IMR-90 (cell line): ENCODE results near the gene GSG1L. TPM values are rescaled to one million over a fixed set of nuclear protein-coding genes. Genes with fewer than 3 reads are reported as not detected.

ENCODE experiments used
- ATAC-seq: fragments of 200-7000 bp; cut with Tn5 transposase; 2 replicates; pipeline ENCODE4 v1.9.1; 2020; ENCODE audit warnings: low read depth, mild to moderate bottlenecking, moderate library complexity
- BruUV-seq: library from RNA; stranded (reverse); fragments of 400-500 nt; replicated peaks from 2 replicates; lab custom pipeline; 2021; lab: Mats Ljungman, UMichigan
- CTCF ChIA-PET: fragments of 300-600 bp; formaldehyde crosslinking; extraction: SDS; loops from one replicate; lab custom pipeline; 2021; ENCODE audit warnings: antibody characterized with exemption; lab: Yijun Ruan, JAX
- POLR2A ChIA-PET: fragments of 300-600 bp; sonication (Branson Sonifier 250); formaldehyde crosslinking; loops from one replicate; lab custom pipeline; 2022; ENCODE audit warnings: antibody characterized with exemption; ENCODE audit not compliant: unreplicated experiment; lab: Charles Lee
- DNase-seq: peaks from one replicate; pipeline ENCODE4 v3.0.0; 2013
- H2AFZ ChIP-seq: replicated peaks from 2 replicates; pipeline ENCODE3; 2013; ENCODE audit warnings: low read length, mild to moderate bottlenecking; ENCODE audit not compliant: poor library complexity
- H2AK5ac ChIP-seq: 2 replicates; pipeline ENCODE4 v1.6.1; 2013; ENCODE audit warnings: low read depth, low read length, inconsistent platforms
- H2AK9ac ChIP-seq: replicated peaks from 2 replicates; pipeline ENCODE3; 2013; ENCODE audit warnings: mild to moderate bottlenecking, low read depth, low read length, moderate library complexity; ENCODE audit not compliant: poor library complexity
- H2BK120ac ChIP-seq: 2 replicates; pipeline ENCODE4 v1.6.1; 2013; ENCODE audit warnings: low read depth, low read length, inconsistent platforms
- H2BK15ac ChIP-seq: 3 replicates; pipeline ENCODE4 v1.6.1; 2013; ENCODE audit warnings: low read depth, low read length, inconsistent platforms
- H2BK20ac ChIP-seq: 2 replicates; pipeline ENCODE4 v1.6.1; 2013; ENCODE audit warnings: low read depth, mild to moderate bottlenecking, inconsistent platforms, low read length, moderate library complexity
- H2BK5ac ChIP-seq: 2 replicates; pipeline ENCODE4 v1.6.1; 2013; ENCODE audit warnings: mild to moderate bottlenecking, low read depth, low read length, inconsistent platforms; ENCODE audit not compliant: poor library complexity, severe bottlenecking
- H3K14ac ChIP-seq: replicated peaks from 2 replicates; pipeline ENCODE4 v1.6.1; 2013; ENCODE audit warnings: low read depth, low read length, inconsistent platforms
- H3K18ac ChIP-seq: 2 replicates; pipeline ENCODE4 v1.6.1; 2013; ENCODE audit warnings: low read depth, low read length, control low read depth
- H3K23ac ChIP-seq: 2 replicates; pipeline ENCODE4 v1.6.1; 2013; ENCODE audit warnings: low read depth, low read length, inconsistent platforms
- H3K27ac ChIP-seq: 2 replicates; pipeline ENCODE4 v1.5.1; 2013; ENCODE audit warnings: mild to moderate bottlenecking, control low read depth, low read length; ENCODE audit not compliant: insufficient read depth
- H3K27me3 ChIP-seq: 2 replicates; pipeline ENCODE4 v1.6.1; 2013; ENCODE audit warnings: low read length; ENCODE audit not compliant: control insufficient read depth, insufficient read depth
- H3K36me3 ChIP-seq: 2 replicates; pipeline ENCODE4 v1.6.1; 2013; ENCODE audit warnings: low read length, mixed read lengths; ENCODE audit not compliant: control insufficient read depth, insufficient read depth
- H3K4ac ChIP-seq: 2 replicates; pipeline ENCODE4 v1.6.1; 2013; ENCODE audit warnings: low read depth, low read length, inconsistent platforms
- H3K4me1 ChIP-seq: 2 replicates; pipeline ENCODE4 v1.6.1; 2013; ENCODE audit warnings: low read length, mixed read lengths; ENCODE audit not compliant: control insufficient read depth, insufficient read depth
- H3K4me2 ChIP-seq: 2 replicates; pipeline ENCODE4 v1.6.1; 2013; ENCODE audit warnings: low read depth, mild to moderate bottlenecking, control low read depth, low read length, moderate library complexity
- H3K4me3 ChIP-seq: 2 replicates; pipeline ENCODE4 v1.5.1; 2013; ENCODE audit warnings: low read depth, mild to moderate bottlenecking, control low read depth, low read length, moderate library complexity; ENCODE audit not compliant: insufficient read depth
- H3K56ac ChIP-seq: 2 replicates; pipeline ENCODE4 v1.6.1; 2013; ENCODE audit warnings: low read length, inconsistent platforms; ENCODE audit not compliant: insufficient read depth; ENCODE audit errors: extremely low read depth
- H3K79me1 ChIP-seq, 2 experiments: 2 replicates each; pipeline ENCODE4 v1.6.1; 2013; ENCODE audit warnings: low read length in 2 of 2, inconsistent platforms in 1 of 2, low read depth in 1 of 2
- H3K9ac ChIP-seq: 2 replicates; pipeline ENCODE4 v1.6.1; 2013; ENCODE audit warnings: low read depth, low read length, control low read depth
- H3K9me1 ChIP-seq: 2 replicates; pipeline ENCODE4 v1.6.1; 2013; ENCODE audit warnings: low read length, inconsistent platforms; ENCODE audit not compliant: insufficient read depth
- H3K9me3 ChIP-seq: 2 replicates; pipeline ENCODE4 v1.6.1; 2013; ENCODE audit warnings: low read length; ENCODE audit not compliant: control insufficient read depth, insufficient read depth
- H4K20me1 ChIP-seq: 2 replicates; pipeline ENCODE4 v1.6.1; 2013; ENCODE audit warnings: low read length, inconsistent platforms; ENCODE audit not compliant: insufficient read depth
- H4K5ac ChIP-seq: 2 replicates; pipeline ENCODE4 v1.6.1; 2013; ENCODE audit warnings: mild to moderate bottlenecking, low read depth, low read length, control low read depth
- H4K8ac ChIP-seq, 2 experiments: 2 replicates each; pipeline ENCODE4 v1.6.1; 2013; ENCODE audit warnings: low read depth in 2 of 2, low read length in 2 of 2, control low read depth in 1 of 2, inconsistent platforms in 1 of 2
- H4K91ac ChIP-seq: 2 replicates; pipeline ENCODE4 v1.6.1; 2013; ENCODE audit warnings: low read depth, low read length, inconsistent platforms; ENCODE audit not compliant: insufficient read depth
- RFX5 ChIP-seq: IDR thresholded peaks from 2 replicates; pipeline ENCODE4 v1.8.0; 2012; ENCODE audit warnings: low read depth, mild to moderate bottlenecking, low read length, moderate library complexity
- WGBS, 2 experiments: methylation state at CpG; one replicate each; pipeline versions ENCODE4 v1.1.5 to v1.1.7; 2013; ENCODE audit warnings: missing lambda C conversion rate in 2 of 2; ENCODE audit not compliant: insufficient read length in 1 of 2; ENCODE audit errors: extremely low coverage in 2 of 2; 5-methylcytosine and 5-hydroxymethylcytosine counted together
- dilution Hi-C: fragments of 300-500 bp; cut with HindIII; formaldehyde crosslinking; loops from one replicate; pipeline ENCODE4 v1.14.3; 2018; ENCODE audit warnings: low sequenced_read_pairs; ENCODE audit not compliant: unreplicated experiment
- in situ Hi-C: fragments of 300-500 bp; cut with MboI; formaldehyde crosslinking; loops from 3 replicates; pipeline ENCODE4 v1.14.3; 2019; ENCODE audit warnings: low sequenced_read_pairs, inconsistent platforms, mixed read lengths
- intact Hi-C: fragments of 100-400 bp; cut with micrococcal nuclease; formaldehyde crosslinking; loops from 2 replicates; pipeline ENCODE4 v1.10.0; 2022
- polyA plus RNA-seq, 3 experiments: library from polyadenylated mRNA; depleted of rRNA; stranded (reverse); fragments of >200 nt; gene quantifications; 2 replicates each; pipeline ENCODE4 v1.2.3, GENCODE V29; 2012; ENCODE audit warnings: low replicate concordance in 1 of 3
- total RNA-seq: library from RNA; depleted of rRNA; stranded (reverse); fragments of >200 nt; gene quantifications from 2 replicates; pipeline ENCODE4 v1.2.3, GENCODE V29; 2012

Gene GSG1L
- total and polyA plus RNA-seq, 2 of the 4 experiments (the other 2 are of a cell fraction): not detected

GRCh38 chr16:28040039-28040438 lies 23.5 kb downstream of the GSG1L start:
- no peak for TF ChIP-seq RFX5
- CTCF ChIA-PET: no interaction called here
- Histone ChIP-seq H3K4me2 (no peak overlapping the region), H3K9me3 (no peaks in the 10 kb centered on the region), H2AK9ac (no peak overlapping the region), H2BK15ac (no peak overlapping the region), H3K23ac (no peak overlapping the region), H3K18ac (no peak overlapping the region), H4K5ac (no peak overlapping the region), H3K56ac (no peak overlapping the region), H2BK5ac (no peak overlapping the region), H3K14ac (no peak overlapping the region), H4K8ac (no peak overlapping the region), H3K4me3 (no peak overlapping the region), H3K4ac (no peak overlapping the region), H4K20me1 (no peaks in the 10 kb centered on the region), H3K4me1 (0 out of 2 replicates have a peak, but pooled peaks cover 2% of the 10 kb centered on the region), H2AK5ac (no peak overlapping the region), H2AFZ (no peak overlapping the region), H3K9ac (no peak overlapping the region), H2BK20ac (no peak overlapping the region), H3K27ac (no peak overlapping the region), H3K9me1 (no peaks in the 10 kb centered on the region), H2BK120ac (no peak overlapping the region), H4K91ac (no peak overlapping the region), H3K79me1 (no peaks in the 10 kb centered on the region), H3K36me3 (no peaks in the 10 kb centered on the region), H3K27me3 (peaks cover 16% of the 10 kb centered on the region)
- dilution Hi-C loops: no loop called here
- intact Hi-C loops: no loop called here
- BruUV-seq: no TSS peak
- 49% methylated on average over 7 of the region's 8 CpGs; no CpG with 5 or more reads in 1 of the 2 experiments for WGBS, 2 experiments
- no peak for ATAC-seq
- POLR2A ChIA-PET: no interaction called here
- DNase-seq: no peak
- in situ Hi-C loops: no loop called here
